GM19193 (cell line): ENCODE data around the gene ATL1.

ENCODE experiments used
- POLR2A ChIP-seq: IDR thresholded peaks from 4 replicates; pipeline ENCODE4 v1.6.1; 2011; ENCODE audit not compliant: insufficient read depth, insufficient read length; ENCODE audit errors: extremely low read depth

The ATL1 gene

DNA sequence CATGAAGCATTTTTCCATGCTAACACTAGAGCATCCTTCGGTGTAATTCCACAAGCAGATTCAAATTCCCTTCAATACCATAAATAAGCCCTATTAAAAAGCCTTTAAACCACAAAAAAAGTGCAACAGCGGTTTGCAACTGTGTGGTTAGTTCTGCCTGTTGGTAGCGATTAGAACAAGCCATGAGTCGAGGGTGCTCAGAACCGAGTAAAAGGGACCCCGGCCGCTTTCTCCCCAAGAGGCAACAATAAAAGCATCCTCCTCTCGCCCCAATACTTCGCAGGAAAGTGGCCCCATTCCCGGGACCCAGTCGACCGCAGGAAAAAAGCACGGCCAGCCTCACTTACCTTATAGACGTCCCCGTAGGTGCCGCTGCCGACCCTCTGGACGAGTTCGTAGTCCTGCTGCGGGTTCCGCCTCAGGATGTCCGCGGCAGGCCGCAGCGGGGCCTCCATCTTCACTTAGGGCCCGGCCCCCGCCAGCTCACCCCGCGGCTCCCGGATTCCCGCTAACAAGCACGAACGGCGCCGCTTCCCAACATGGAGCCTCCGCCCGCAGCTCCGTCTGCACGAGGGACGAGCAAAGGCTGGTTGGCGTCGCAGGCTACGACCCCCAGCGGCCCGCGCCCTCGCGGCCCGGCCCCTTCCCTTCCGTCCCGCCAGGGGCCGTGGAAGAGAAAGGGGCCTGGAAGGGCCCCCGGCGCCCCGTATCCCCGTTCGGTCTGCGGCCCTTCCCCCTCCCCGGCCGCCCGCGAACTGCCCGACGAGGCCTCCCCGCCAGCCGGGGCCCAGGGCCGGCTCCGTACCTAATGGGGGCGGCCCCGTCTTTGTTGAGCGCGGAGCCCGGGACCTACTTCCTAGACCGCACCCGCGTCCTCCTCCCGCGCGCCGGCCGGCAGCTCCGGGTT, 28.1 kb upstream of the ATL1 start:
- TF ChIP-seq POLR2A: no peak

DNA sequence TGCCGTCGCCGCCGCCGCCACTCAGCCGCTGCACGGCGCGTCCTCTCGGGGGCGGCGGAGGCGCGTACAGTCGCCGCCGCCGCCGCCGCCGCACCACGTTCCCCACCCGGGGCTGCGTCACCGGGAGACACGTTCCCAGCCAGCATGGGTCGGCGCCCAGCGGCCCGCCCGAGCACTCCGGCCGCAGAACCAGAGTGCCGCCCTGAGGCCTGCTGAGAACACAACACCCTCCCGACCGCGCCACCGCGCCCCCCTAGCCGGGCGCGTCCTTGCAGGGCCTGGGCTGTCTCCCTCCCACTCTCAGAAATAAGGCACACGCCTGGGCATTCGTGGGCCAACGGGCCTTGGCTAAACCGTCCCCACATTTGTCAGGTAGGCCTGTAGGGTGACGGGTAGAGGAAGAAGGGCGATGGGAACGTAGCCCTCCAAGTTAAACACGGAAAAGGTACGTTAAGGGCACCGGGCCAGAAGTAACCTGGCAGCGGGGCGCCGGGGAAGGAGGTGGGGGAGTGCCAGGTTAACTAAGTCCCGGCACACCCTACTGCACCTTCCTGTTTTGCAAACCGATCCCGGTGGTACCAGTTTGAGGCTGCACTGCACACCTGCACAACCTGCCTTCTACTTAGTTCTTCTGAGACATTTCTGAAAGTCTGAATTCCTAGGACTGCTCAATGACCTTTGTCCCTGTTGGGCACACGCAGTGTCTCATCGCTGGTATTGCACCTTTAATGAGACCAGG, 27.3 kb upstream of the ATL1 start, which contains the start of gene MAP4K5:
Gene MAP4K5 (minus strand): TSS at position 68 of the 739 bp plus-strand sequence. CDS start 520 bp downstream, outside the sequence.
- peak; percentile 49 for TF ChIP-seq POLR2A

DNA sequence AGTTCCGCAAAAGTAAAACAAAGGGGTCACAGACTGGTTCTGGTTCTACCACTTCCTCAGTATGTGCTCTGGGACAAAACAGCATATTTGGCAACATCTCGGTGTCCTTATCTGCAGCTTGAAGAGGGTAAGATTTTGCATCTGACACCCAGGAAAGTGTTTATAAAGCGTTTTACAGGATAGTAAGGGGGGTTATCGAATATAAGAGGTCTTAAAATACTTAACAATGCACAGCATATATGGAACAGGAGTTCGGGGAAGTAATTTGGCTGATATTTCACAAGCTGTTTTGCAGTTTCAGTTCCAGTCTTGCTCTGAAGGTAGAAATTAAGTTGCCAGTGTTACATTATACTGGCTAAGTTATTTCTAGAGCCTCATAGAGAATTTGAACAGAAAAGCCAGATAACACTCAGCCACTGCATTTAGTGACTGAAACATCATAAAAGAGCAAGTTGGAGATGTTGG, 26.7 kb upstream of the ATL1 start:
- TF ChIP-seq POLR2A: no peak

DNA sequence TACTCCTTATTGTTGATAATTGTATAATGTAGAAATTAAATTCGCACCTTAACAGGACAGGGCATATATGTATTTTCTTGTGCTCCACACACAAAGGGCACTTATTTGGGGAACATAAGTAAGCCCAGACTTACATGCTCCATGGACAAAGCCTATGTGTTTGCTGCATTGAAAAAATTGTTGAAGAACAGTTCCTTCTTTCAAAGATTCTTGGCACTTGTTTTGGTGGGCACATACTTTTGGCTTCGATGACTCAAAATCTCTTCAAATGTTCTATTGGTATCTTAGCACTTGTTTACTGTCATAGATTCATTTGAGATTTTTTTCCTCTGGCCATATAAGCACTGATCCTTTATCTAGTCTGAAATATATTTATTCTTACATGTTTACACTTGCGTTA, 26.1 kb upstream of the ATL1 start:
- no peak for TF ChIP-seq POLR2A

DNA sequence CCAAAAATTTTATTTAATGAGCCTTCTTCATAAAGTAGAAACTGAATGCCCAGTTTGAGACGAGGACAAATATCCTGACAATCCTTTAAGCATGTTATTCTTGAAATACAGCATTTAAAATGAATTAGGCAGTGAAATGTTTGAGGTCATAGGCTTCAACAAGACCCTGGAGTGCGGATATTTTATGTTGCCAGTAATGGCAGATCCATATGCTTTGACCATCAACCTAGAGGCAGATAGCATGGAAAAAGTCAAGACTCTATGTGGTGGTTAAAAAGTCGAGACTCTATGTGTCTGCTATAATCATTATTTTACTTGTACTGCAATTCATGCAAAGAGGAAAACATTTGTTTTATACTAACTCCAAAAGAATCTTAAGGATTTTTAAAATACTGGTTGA, 25.5 kb upstream of the ATL1 start:
- TF ChIP-seq POLR2A: no peak

DNA sequence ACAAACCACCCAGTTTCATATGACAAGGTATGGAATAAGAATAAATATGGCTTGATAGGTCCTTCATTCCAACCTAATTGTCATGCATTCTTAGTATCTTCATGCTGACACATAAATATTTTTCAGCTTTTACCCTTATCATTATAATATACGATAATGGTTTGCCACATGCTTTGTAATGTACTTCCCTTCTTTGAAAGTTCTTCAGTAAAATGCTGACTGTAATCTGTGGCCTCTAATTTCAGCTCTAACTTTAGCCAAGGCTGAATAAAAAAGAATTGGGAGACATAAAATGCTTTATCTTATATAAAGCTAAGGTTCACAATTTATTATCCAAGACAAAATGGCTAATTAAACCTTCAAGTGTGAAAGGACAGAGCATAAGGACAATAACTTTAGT, 24.9 kb upstream of the ATL1 start:
- TF ChIP-seq POLR2A: no peak

DNA sequence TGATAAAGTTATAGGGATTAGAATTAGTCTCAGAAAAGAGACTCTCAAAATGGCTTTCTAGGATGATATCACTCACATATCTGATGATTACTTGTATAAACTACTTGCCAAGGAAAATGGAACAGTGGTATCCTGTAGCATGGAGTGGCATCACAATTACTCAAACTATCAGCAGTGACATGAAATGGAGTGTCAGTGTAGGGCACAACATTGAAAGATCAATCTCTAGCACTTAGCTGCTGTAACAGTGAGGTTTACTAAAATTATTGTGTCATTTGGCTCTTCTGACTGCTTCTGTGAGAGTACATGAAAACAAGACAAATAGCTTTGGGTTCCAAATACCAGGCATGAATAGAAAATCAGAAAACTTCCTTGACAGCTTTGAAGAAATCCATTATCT, 20.9 kb upstream of the ATL1 start:
- TF ChIP-seq POLR2A: no peak

DNA sequence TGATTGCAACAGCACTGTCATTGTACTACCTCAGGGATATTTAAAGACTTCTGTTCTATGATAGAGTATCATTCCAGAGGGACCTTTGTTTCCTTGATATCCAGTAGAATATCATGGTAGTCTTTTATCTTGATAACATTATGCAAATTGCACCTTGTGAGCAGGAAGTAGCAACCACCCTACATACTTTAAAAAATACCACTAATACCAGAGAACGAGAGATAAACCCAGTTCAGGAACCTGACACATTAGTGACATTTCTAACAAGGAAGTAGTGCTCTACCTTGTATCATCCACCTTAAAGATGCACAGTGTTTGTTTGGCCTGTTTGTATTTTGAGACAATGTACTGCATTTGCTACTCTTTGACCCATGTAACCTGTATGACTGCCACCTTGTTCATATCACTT, 18.8 kb upstream of the ATL1 start:
- TF ChIP-seq POLR2A: no peak

DNA sequence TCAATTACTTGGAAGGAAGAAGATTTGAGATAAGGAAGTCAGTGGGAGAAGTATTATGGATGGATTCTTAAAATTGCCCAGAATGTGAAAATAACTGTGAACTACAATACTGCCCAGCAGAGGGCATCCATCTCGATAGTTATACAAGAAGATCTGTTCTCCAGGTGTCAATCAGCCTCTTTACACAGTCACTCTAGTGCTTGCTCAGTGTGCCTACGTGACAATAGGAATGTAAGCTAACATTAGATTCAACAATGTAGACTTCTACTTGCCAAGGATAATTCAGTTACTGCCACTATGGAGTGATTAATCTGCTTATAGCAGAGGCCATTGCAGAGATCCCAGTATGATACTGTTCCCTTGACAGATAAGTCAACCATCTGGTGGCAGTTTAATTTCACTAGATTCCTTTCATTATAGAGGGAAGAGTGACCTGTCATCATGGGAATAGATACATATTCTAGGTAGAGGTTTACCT, 17.0 kb upstream of the ATL1 start:
- TF ChIP-seq POLR2A: no peak

DNA sequence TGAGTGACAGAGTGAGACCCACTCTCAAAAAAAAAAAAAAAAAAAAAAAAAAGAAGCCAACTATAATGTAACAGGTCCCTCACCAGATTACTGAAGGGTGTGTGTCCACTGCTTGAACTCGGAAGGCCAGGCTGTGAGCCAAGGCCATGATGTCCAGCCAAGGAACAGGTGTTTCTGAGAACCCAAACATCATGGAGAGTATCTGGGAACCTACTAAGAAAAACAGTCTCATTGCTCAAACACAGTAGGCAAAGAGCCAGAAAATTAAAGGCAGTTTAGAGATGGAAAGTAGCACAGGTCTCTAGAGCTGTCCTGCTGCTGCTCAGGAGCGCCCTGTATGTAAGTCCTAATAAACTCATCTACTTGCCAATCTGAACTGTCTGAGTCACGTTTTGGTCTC, 15.0 kb upstream of the ATL1 start:
- no peak for TF ChIP-seq POLR2A

DNA sequence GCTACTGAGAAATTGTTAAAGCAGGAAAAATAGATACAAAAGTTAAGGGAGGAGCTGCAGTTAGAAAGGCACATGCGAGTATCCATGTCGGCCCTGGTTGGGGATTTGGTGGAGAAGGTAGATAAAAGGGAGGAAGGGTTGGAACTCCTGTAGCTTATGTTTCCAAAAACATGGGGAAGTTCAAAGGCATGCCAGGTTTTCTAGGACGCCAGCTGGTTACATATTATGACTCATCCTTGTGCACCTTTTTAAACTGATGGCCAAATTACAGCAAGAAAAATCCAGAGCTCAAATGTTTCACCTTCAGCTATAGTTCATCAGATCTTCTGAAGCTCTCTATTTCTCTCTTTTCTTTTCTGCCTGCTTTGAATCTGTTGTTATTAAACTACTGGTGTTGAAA, 14.3 kb upstream of the ATL1 start:
- TF ChIP-seq POLR2A: no peak

DNA sequence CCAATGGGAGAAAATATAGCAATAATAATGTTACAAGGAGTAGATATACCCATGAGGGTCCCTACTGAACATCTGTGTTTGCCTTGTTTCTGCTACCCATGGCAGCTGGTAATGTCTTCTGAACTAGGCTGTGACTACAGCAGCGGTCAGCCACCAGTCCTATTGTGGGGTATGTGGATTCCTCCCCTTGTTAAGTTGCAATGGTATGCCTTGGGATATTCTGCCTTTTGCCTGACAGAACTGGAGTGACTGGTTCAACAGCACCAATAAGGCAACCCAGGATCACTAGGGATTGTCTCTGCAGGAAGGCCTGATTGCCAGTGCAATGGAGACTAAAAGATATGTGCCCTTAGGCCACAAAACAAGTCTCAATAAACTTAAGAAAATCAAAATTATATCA, 9.7 kb upstream of the ATL1 start:
- no peak for TF ChIP-seq POLR2A

DNA sequence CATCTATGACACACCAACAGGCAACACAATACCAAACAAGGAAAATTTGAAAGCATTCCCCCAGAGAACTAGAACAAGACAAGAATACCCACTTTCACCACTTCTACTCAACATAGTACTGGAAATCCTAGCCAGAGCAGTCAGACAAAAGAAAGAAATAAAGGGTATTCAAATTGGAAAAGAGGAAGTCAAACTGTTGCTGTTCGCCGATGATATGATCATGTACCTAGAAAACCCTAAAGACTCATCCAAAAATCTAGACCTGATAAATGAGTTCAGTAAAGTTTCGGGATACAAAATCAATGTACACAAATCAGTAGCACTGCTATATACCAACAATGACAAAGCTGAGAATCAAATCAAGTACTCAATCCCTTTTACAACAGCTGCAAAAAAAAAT, 8.1 kb upstream of the ATL1 start:
- TF ChIP-seq POLR2A: no peak

DNA sequence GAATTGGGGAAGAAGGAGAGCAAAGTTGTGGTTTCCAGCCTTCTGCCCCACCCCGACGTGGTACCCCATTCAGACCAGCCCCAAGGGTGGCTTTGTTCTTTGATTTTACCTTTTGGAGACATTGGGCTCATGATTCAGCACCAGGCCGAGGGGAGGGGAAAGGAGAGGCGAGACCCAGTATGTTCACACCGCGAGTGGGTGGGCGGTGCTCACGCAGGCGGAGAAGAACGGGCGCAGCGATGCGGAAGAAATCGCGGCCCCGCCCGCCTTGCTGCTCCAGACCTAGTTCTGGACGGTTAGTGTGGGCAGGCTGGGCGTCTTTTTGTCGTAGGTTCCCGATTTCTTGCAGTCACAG, 963 bp downstream of the ATL1 start:
- TF ChIP-seq POLR2A: no peak

DNA sequence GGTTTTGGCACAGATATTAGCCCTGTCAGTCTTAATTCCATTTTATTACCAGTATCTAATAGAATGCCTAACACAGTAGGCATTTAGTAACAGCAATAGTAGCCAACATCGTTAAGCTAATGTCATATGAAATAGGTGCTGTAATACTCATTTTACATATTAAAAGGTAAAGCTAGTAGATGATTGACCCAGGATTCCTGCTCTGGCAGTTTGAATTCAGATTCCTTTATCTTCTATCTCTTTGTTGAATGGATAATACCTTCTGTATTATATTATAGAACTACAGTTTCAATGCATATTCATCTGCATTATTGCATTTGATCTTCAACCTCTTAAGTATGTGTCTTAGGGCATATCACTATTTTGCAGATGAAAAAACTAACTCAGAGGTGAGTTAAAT, 2.9 kb downstream of the ATL1 start:
- TF ChIP-seq POLR2A: no peak

DNA sequence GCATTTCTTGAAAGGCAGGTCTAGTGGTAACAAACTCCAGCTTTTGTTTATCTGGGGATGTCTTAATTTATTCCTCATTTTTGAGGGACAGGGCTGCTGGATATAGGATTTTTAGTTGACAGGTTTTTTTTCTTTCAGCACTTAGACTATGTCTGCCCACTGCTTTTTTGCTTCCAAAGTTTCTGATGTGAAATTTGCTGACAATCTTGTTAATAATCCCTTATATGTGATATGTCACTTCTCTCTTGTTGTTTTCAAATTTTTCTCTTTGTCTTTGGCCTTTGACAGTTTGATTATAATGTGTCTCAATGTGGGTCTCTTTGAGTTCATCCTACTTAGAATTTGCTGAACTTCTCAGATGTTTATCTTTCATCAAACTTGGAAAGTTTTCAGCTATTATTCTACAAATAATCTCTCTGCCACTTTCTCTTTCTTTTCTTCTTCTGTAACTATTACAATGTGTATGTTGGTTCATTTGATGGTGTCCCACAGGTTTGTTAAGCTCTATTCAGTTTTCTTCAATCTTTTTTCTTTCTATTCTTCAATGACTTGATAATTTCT, 9.8 kb downstream of the ATL1 start:
- no peak for TF ChIP-seq POLR2A

DNA sequence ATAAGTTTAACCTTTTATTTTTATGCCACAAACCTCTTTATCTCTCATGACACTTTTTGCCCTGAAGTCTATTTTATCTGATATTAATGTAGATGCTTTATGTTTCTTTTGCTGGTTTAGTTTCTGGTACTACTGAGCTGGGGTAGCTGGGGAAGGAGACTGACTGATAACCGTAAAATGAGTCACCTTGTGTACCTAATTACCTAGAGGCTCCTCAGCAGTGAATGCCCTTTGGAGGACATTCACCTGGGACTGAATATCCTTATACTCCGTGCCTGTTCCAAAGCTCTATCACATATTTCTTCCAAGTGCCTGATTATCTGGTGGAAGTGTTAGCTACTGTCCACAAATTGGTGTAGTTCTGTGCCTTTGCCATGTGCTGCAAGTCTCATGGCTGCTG, 13.9 kb downstream of the ATL1 start:
- TF ChIP-seq POLR2A: no peak

DNA sequence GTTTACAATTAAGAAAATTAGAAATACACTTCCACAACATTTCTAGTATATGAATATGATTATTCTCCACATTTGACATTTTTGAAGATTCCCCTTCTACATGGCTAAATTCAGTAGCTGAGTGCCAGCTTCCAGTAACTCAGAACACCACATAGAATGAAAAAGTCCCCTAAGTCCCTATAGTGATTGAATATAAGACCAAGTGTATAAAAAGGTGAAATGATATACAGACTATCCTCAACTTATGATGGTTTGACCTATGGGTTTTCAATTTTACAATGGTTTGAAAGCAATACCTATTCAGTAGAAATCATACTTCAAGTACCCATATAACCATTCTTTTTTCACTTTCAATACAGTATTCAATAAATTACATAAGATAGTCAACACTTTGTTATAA, 15.8 kb downstream of the ATL1 start:
- TF ChIP-seq POLR2A: no peak
